Epidermal melanocyte (primary cell): ENCODE data around the gene FZD1.

Experiments
- DNase-seq: peaks from one replicate; pipeline ENCODE4 v3.0.0; 2011; ENCODE audit warnings: low spot score; ENCODE audit not compliant: insufficient read length

FZD1 gene

GRCh38 chr7:91264924-91265681, 870 bp downstream of the FZD1 start:
- DNase-seq: no peak

GRCh38 chr7:91265693-91266066, 1.4 kb downstream of the FZD1 start:
- no peak for DNase-seq

- no peak for DNase-seq
These were observed 1.9 kb downstream of the FZD1 start for GRCh38 chr7:91266067-91266688.

GRCh38 chr7:91266689-91267090, 2.5 kb downstream of the FZD1 start:
- DNase-seq: no peak

- no peak for DNase-seq
These were observed 3.1 kb downstream of the FZD1 start for GRCh38 chr7:91267171-91267955.

- no peak for DNase-seq
These were observed 6.1 kb downstream of the FZD1 start for GRCh38 chr7:91270372-91270771.

- no peak for DNase-seq
These were observed 12.7 kb downstream of the FZD1 start for GRCh38 chr7:91276909-91277308.

GRCh38 chr7:91280185-91280584, 16.0 kb downstream of the FZD1 start:
- no peak for DNase-seq

GRCh38 chr7:91280604-91281003, 16.4 kb downstream of the FZD1 start:
- DNase-seq: no peak

- no peak for DNase-seq
These were observed 21.6 kb downstream of the FZD1 start for GRCh38 chr7:91285696-91286355.

GRCh38 chr7:91286432-91286831, 22.2 kb downstream of the FZD1 start:
- no peak for DNase-seq

- DNase-seq: no peak
These were observed 23.3 kb downstream of the FZD1 start for GRCh38 chr7:91287371-91288084.

GRCh38 chr7:91288208-91288824, 24.1 kb downstream of the FZD1 start:
- no peak for DNase-seq

- DNase-seq: no peak
These were observed 25.5 kb downstream of the FZD1 start for GRCh38 chr7:91289633-91290254.

GRCh38 chr7:91291302-91291701, 27.1 kb downstream of the FZD1 start:
- no peak for DNase-seq

- DNase-seq: no peak
These were observed 27.7 kb downstream of the FZD1 start for GRCh38 chr7:91291902-91292301.

GRCh38 chr7:91292506-91292905, 28.3 kb downstream of the FZD1 start:
- no peak for DNase-seq

GRCh38 chr7:91293136-91293535, 28.9 kb downstream of the FZD1 start:
- DNase-seq: no peak

- DNase-seq: no peak
These were observed 29.6 kb downstream of the FZD1 start for GRCh38 chr7:91293840-91294239.

GRCh38 chr7:91294639-91295220, 30.5 kb downstream of the FZD1 start:
- no peak for DNase-seq
